Liver (tissue), 9 donors: Measurements from ENCODE around the gene KNDC1. TPM values are rescaled to one million over a fixed set of nuclear protein-coding genes. Genes with fewer than 3 reads are reported as not detected.

ENCODE experiments used
- DNase-seq: peaks from one replicate; pipeline ENCODE4 v3.0.0-alpha.2; 2017; ENCODE audit warnings: low spot score
- H3K27ac ChIP-seq, 2 donors: one replicate each; pipeline ENCODE4 v1.7.0; 2013; ENCODE audit warnings: inconsistent platforms in 2 of 2, low read length in 2 of 2, control low read depth in 1 of 2, low read depth in 1 of 2, mild to moderate bottlenecking in 1 of 2
- H3K27me3 ChIP-seq, 4 donors: one replicate each; pipeline versions ENCODE4 v1.6.1 to v1.7.0; 2013; ENCODE audit warnings: low read length in 3 of 4, inconsistent platforms in 1 of 4, mild to moderate bottlenecking in 1 of 4, moderate library complexity in 1 of 4; ENCODE audit not compliant: control insufficient read depth in 4 of 4, insufficient read depth in 4 of 4
- H3K36me3 ChIP-seq, 4 donors: one replicate each; pipeline versions ENCODE4 v1.6.1 to v1.7.0; 2013; ENCODE audit warnings: low read length in 3 of 4, mild to moderate bottlenecking in 3 of 4, low read depth in 1 of 4, moderate library complexity in 1 of 4; ENCODE audit not compliant: control insufficient read depth in 4 of 4, insufficient read depth in 3 of 4
- H3K4me1 ChIP-seq, 4 donors: one replicate each; pipeline versions ENCODE4 v1.6.1 to v1.7.0; 2013; ENCODE audit warnings: low read length in 3 of 4, mild to moderate bottlenecking in 3 of 4, moderate library complexity in 1 of 4; ENCODE audit not compliant: control insufficient read depth in 4 of 4, insufficient read depth in 4 of 4
- H3K4me3 ChIP-seq, 3 donors: one replicate each; pipeline versions ENCODE4 v1.6.1 to v1.7.0; 2013; ENCODE audit warnings: low read length in 3 of 3, control low read depth in 1 of 3, low read depth in 1 of 3, mild to moderate bottlenecking in 1 of 3
- H3K9ac ChIP-seq, 2 donors: one replicate each; pipeline ENCODE4 v1.7.0; 2013; ENCODE audit warnings: low read length in 2 of 2, mild to moderate bottlenecking in 2 of 2, moderate library complexity in 2 of 2, control low read depth in 1 of 2, low read depth in 1 of 2
- H3K9me3 ChIP-seq, 4 donors: one replicate each; pipeline versions ENCODE4 v1.6.1 to v1.7.0; 2013; ENCODE audit warnings: low read length in 3 of 4; ENCODE audit not compliant: control insufficient read depth in 4 of 4
- ATF3 ChIP-seq: IDR thresholded peaks from 2 replicates; pipeline ENCODE4 v1.6.1; 2016; ENCODE audit warnings: antibody characterized with exemption
- EGR1 ChIP-seq, 2 donors: IDR thresholded peaks; 2 replicates each; pipeline ENCODE4 v1.6.1; 2016 to 2018; ENCODE audit warnings: antibody characterized with exemption in 2 of 2, low read depth in 2 of 2
- FOXA1 ChIP-seq: IDR thresholded peaks from 2 replicates; pipeline ENCODE4 v1.6.1; 2016; ENCODE audit warnings: antibody characterized with exemption
- FOXA2 ChIP-seq: IDR thresholded peaks from 2 replicates; pipeline ENCODE4 v1.6.1; 2016; ENCODE audit warnings: antibody characterized with exemption
- GABPA ChIP-seq, 2 donors: IDR thresholded peaks in 1 of 2; conservative IDR thresholded peaks in 1 of 2; 2 replicates each; pipeline ENCODE4 v1.6.1; 2016; ENCODE audit warnings: antibody characterized with exemption in 2 of 2, mild to moderate bottlenecking in 1 of 2, moderate library complexity in 1 of 2
- HNF4A ChIP-seq, 2 donors: conservative IDR thresholded peaks; 2 replicates each; pipeline ENCODE4 v1.6.1; 2016; ENCODE audit warnings: antibody characterized with exemption in 2 of 2, mild to moderate bottlenecking in 2 of 2
- HNF4G ChIP-seq: IDR thresholded peaks from 2 replicates; pipeline ENCODE4 v1.6.1; 2016; ENCODE audit warnings: antibody characterized with exemption
- JUND ChIP-seq, 2 donors: IDR thresholded peaks; 2 replicates each; pipeline ENCODE4 v1.6.1; 2016; ENCODE audit warnings: antibody characterized with exemption in 2 of 2
- MAX ChIP-seq: IDR thresholded peaks from 2 replicates; pipeline ENCODE4 v1.6.1; 2016; ENCODE audit warnings: antibody characterized with exemption
- NR2F2 ChIP-seq: IDR thresholded peaks from 2 replicates; pipeline ENCODE4 v1.6.1; 2016; ENCODE audit warnings: antibody characterized with exemption
- RAD21 ChIP-seq, 2 donors: IDR thresholded peaks; 2 replicates each; pipeline ENCODE4 v1.6.1; 2016; ENCODE audit warnings: antibody characterized with exemption in 2 of 2, mild to moderate bottlenecking in 2 of 2
- REST ChIP-seq: IDR thresholded peaks from 2 replicates; pipeline ENCODE4 v1.6.1; 2016; ENCODE audit warnings: antibody characterized with exemption, mild to moderate bottlenecking
- RXRA ChIP-seq, 2 donors: IDR thresholded peaks; 2 replicates each; pipeline ENCODE4 v1.6.1; 2017 to 2018; ENCODE audit warnings: antibody characterized with exemption in 2 of 2, mild to moderate bottlenecking in 1 of 2
- SP1 ChIP-seq: IDR thresholded peaks from 2 replicates; pipeline ENCODE4 v1.6.1; 2018; ENCODE audit warnings: antibody characterized with exemption, mild to moderate bottlenecking
- TAF1 ChIP-seq: conservative IDR thresholded peaks from 2 replicates; pipeline ENCODE4 v1.6.1; 2016; ENCODE audit warnings: antibody characterized with exemption, mild to moderate bottlenecking
- YY1 ChIP-seq: IDR thresholded peaks from 2 replicates; pipeline ENCODE4 v1.6.1; 2016; ENCODE audit warnings: antibody characterized with exemption, mild to moderate bottlenecking
- ZBTB33 ChIP-seq: IDR thresholded peaks from 2 replicates; pipeline ENCODE4 v1.6.1; 2016; ENCODE audit warnings: antibody characterized with exemption
- WGBS: extraction: QIAGEN DNeasy Blood & Tissue Kit; methylation state at CpG from one replicate; pipeline ENCODE4 v1.1.7; 2013; 5-methylcytosine and 5-hydroxymethylcytosine counted together
- polyA plus RNA-seq, 2 donors: library from polyadenylated mRNA; stranded (reverse) in 1 of 2; unstranded in 1 of 2; fragments of 200-250 nt in 1 of 2; fragments of >200 nt in 1 of 2; fragmentation: Nextera tagmentation in 1 of 2; extraction: Ambion mirVana in 1 of 2; gene quantifications; one replicate each; pipeline versions ENCODE4 v1.2.1 to v1.2.3, GENCODE V29; 2013 to 2015
- total RNA-seq, 2 donors: library from RNA; depleted of rRNA; stranded (reverse); fragments of >200 nt; gene quantifications; one replicate each; pipeline ENCODE4 v1.2.3, GENCODE V29; 2014
- TF ChIP-seq, protein P1 (sequence below): fragments of 150-350 bp; IDR thresholded peaks from 2 replicates; pipeline ENCODE4 v1.5.1; 2017; ENCODE audit warnings: improper control_type of control experiment, low read depth, low read length; ENCODE audit not compliant: missing input control
- donor health status: healthy.
- donor health status: healthy.
- donor health status: healthy.
- donor health status: healthy.
- donor health status: healthy.

The KNDC1 gene
- total and polyA plus RNA-seq, 4 donors: 0.53 to 12.9 (median 4.3) TPM

DNA sequence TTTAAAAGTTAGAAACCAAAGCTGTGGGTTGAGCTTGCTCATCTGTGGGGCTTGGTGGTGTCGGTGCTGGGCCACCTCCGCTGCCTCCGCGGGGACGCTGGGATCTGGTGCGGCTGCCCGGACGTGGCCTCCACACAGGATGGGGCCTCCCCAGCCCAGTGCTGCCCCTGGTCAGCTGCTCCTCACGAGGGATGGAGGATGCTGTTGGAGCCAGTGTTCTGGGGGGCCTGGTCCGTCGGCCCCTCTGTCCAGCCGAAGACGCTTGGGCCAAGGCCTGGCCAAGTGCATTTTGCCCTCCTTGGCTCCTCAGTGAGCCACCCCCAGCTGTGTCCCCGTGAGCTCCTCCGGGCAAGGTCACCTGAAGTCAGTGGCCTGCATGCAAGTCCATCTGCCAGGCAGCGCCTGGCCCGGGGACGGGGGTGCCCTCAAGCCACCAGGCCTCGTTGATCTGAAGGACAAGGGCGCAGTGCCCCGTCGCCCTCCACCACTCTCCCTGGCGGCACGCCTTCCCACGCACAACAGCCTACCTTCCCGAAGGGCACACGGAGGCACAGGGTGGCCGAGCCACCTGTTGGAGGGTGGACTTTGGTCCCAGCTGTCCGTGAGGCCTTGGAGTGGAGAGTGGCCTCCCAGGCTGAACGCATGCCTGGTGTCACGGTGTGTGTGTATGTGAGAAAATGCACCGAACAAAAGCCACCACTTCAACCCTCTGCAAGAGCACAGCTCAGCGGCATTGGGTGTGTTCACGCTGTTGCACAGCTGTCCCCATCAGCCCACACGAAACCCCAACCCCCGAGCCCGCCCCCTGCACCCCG is 27.3 kb downstream of the KNDC1 start:
- no peak for TF ChIP-seq ATF3
- no peaks in the 10 kb centered on the region for H3K9me3 ChIP-seq
- WGBS: 82% methylated on average over 38 of the region's 38 CpGs
- DNase-seq: no peak
- H3K9ac ChIP-seq: no peak overlapping the region
- no peak overlapping the region for H3K4me3 ChIP-seq
- H3K4me1 ChIP-seq: no peaks in the 10 kb centered on the region
- H3K27ac ChIP-seq: no peak overlapping the region
- no peaks in the 10 kb centered on the region for H3K27me3 ChIP-seq
- peaks cover 0 to 5% (median 0%) of the 10 kb centered on the region in 4 donors for H3K36me3 ChIP-seq

DNA sequence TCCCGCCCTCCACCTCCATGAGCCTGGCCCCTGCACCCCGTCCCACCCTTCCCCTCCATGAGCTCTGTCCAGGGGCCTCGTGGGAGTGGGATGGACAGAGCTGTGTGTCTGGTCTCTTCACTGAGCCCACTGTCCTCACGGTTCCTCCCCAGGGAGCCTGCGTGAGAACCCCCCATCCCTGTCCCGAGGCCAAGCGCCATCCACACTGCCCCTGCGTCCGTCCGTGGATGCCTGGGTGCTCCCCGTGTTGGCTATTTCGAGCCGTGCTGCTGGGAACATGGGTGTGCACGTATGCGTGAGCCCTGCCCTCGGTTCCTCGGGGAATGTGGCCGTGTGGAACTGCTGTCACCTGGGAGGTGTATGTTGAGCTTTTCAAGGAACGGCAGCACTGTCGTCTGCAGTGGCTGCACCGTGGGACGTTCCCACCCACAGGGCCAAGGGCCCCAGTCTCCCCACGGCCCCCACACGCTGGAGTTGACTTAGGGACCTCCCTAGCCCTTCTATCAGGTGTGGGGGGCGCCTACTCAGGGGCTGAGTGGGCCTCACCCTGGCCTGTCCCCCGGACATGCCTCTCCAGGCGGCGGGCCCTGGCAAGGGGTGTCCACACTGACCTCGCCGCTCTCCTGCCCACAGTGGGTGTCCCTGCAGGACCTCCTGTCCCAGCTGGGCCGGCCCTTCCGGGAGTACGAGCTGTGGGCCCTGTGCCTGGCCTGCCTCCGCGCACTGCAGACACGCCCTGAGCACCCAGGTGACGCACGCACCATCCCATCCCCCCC is 28.1 kb downstream of the KNDC1 start:
- 88% methylated on average over 38 of the region's 38 CpGs for WGBS
- no peak for DNase-seq
- Histone ChIP-seq H3K9ac (no peak overlapping the region), H3K4me3 (no peak overlapping the region), H3K4me1 (no peaks in the 10 kb centered on the region), H3K9me3 (no peaks in the 10 kb centered on the region), H3K27me3 (no peaks in the 10 kb centered on the region), H3K36me3 (peaks cover 0 to 5% (median 0%) of the 10 kb centered on the region in 4 donors), H3K27ac (no peak overlapping the region)
- TF ChIP-seq, protein P1, sequence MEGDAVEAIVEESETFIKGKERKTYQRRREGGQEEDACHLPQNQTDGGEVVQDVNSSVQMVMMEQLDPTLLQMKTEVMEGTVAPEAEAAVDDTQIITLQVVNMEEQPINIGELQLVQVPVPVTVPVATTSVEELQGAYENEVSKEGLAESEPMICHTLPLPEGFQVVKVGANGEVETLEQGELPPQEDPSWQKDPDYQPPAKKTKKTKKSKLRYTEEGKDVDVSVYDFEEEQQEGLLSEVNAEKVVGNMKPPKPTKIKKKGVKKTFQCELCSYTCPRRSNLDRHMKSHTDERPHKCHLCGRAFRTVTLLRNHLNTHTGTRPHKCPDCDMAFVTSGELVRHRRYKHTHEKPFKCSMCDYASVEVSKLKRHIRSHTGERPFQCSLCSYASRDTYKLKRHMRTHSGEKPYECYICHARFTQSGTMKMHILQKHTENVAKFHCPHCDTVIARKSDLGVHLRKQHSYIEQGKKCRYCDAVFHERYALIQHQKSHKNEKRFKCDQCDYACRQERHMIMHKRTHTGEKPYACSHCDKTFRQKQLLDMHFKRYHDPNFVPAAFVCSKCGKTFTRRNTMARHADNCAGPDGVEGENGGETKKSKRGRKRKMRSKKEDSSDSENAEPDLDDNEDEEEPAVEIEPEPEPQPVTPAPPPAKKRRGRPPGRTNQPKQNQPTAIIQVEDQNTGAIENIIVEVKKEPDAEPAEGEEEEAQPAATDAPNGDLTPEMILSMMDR: no peak
- TF ChIP-seq TAF1: no peak
- TF ChIP-seq RXRA (IDR thresholded peaks at IDR 0.05): no peak
- TF ChIP-seq HNF4G: no peak
- TF ChIP-seq GABPA (IDR thresholded peaks at IDR 0.05 in 1 of 2, conservative IDR thresholded peaks at IDR 0.05 in 1 of 2): no peak
- TF ChIP-seq REST: no peak
- TF ChIP-seq SP1: no peak
- TF ChIP-seq JUND (IDR thresholded peaks at IDR 0.05): no peak
- no peak for TF ChIP-seq ATF3
- no peak for TF ChIP-seq EGR1 (IDR thresholded peaks at IDR 0.05; ENCODE audit: low read depth in 2 of 2)
- no peak for TF ChIP-seq NR2F2
- TF ChIP-seq FOXA1: no peak
- no peak for TF ChIP-seq FOXA2
- no peak for TF ChIP-seq HNF4A (conservative IDR thresholded peaks at IDR 0.05)
- TF ChIP-seq YY1: no peak
- TF ChIP-seq MAX: no peak
- no peak for TF ChIP-seq RAD21 (IDR thresholded peaks at IDR 0.05)
- no peak for TF ChIP-seq ZBTB33
